Superior temporal gyrus (tissue), 1 donor: Measurements from ENCODE around the gene DIPK1C.
A peak's percentile ranks its signal among the peaks of the same experiment; 100 is the strongest.

ENCODE experiments used
- DNase-seq: peaks from one replicate; pipeline ENCODE4 v3.0.0-alpha.2; 2016; ENCODE audit errors: extremely low spot score

Gene DIPK1C

GRCh38 chr18:74419761-74420160 lies 37.3 kb downstream of the DIPK1C start:
- no peak for DNase-seq

- no peak for DNase-seq
These were observed 39.1 kb downstream of the DIPK1C start for GRCh38 chr18:74418023-74418422.

DNA sequence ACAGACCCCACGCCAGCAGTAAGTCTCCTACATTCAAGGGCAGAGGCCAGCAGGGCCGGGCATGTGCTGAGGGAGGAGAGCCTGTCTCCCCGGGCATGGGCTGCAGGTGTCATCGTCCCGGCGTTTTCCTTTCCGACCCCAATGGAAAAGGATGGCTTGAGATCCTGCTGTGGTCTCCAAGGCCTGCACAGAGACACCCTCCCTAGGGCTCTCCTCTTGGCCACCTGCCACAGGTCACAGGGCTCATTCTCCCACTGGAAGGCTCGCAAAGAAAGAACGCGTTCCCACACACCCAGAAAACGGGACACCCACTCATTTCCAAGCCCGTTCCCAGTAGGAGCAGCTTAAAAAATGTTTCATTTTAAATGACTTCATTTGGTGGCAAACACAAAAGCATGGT lies 41.0 kb downstream of the DIPK1C start:
- no peak for DNase-seq

- DNase-seq: no peak
These were observed 42.1 kb downstream of the DIPK1C start for GRCh38 chr18:74414953-74415515.

DNA sequence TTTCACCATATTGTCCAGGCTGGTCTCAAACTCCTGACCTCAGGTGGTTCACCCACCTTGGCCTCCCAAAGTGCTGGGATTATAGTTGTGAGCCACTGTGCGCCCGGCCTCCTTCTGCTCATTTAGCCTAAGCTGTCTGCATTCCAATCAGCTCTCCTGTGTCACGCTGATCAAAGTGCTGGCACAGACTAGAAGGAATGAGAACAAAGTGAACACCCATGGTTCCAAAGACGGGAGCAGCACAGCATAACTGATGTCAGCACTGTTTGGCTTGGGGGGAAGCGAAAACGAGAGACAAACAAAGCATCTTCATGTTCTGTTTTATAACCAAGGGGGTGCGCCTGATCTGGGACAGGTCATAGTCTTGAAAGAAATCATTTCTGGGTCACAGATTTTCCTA lies 43.3 kb downstream of the DIPK1C start:
- no peak for DNase-seq

DNA sequence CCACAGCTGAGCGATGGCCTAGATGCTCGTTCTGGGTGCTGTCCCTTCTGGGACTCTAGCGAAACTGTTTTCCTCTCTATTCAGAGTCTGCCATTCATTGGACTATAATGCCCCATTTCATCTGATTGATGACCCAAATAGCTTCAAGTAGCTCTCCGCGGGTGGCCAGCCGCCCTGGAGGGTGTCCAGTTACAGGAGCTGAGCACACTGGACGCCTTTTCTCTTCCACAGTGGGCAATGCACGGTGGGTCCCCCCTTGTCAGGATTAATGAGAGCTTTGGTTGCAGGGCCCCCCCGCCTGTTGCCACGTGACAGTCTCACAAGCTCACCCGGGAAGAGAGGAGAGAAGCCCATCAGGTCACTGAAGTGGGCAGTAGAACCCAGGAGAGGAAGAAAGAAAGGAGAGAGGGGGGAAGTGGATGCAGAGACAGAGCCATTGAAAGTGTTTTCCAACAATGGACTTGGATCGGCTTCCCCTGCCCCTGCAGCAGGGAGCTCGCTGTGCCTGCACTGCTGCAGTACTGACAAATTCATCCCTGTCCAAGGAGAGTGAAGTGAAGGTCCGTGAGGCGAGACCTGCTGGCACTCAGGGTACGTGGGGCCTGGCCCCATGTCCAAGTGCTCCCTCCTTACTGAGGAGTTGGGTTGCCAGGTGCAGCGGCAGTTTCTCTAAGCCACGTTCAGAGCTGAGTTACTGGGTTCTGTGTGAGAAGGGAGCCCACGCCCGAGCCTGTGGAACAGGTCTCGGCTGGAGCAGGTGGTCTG lies 44.8 kb downstream of the DIPK1C start:
- DNase-seq: peak; percentile 91

GRCh38 chr18:74411475-74411874 lies 45.6 kb downstream of the DIPK1C start:
- DNase-seq: no peak

DNA sequence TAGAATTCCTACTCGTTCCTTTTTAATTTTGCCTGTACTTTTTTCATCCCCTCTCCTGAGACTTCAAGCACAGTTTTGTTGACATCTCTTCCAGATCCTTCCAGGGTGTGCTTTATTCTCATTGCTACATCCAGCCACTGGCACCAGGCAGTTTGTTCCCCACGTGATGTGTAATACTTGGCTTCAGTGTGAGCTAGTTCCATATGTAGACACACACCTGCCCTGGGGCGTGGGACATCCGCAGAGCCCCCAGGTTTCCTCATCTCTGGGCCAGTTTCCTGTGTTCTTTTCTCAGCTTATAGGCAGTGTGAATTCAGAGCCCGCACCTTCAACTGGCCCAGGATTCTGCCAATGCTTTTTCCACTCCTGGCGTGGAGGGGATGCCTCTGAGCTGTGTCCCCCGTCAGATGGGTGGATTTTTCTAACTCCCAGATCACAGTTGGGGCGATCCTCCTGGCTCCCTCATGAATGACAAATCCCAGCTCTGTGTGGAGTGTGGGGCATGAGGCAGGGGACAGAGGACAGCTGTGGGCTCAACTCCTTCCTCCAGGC lies 46.6 kb downstream of the DIPK1C start:
- no peak for DNase-seq

DNA sequence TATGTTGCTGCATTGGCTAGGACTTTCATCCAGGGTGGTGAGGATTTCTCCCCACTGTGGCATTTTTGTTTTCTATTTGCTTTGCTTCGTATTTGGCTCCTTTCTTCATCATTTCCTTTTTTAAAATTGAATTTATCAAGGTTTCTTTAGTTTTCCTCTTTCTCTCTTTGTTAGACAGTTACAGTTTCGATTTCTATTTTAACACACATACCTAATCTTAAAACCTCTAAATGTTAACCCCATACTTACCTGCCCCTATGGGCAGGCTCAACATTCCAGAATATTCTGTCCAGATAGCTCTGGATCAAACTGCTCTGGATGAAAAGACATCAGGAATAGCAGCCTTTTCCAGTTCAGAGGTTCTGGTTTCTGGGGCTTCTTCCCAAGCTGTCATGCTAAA lies 49.2 kb downstream of the DIPK1C start:
- DNase-seq: no peak

DNA sequence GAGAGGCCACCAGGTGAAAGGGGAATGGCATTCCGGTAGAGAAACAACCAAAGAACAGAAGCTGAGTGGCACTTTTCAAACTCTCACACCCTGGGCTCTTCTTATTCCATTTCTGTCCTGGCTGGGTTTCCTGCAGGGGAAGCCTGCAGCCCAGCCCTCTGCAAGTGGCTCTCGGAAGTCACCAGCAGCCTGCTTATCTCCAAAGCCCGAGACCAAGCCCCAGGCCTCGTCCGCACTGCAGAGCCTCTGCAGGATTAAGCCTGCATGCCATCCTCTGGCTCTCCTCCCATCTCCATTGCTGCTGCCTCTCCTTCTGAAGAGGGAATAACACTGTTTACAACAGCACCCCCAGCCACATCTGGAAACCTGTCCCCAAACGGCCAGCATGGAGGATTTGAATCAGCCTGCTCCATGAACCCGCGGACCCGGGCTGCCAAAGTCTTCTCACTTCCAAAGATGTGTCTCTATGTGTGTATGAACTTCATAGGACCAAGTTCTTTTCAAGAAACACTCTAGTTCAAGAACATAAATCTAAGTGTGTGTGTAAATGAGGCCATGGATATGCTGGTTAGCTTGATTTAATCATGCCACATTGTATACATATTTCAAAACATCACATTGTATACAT lies 54.2 kb downstream of the DIPK1C start:
- DNase-seq: no peak

GRCh38 chr18:74400813-74401212 lies 56.3 kb downstream of the DIPK1C start:
- no peak for DNase-seq

DNA sequence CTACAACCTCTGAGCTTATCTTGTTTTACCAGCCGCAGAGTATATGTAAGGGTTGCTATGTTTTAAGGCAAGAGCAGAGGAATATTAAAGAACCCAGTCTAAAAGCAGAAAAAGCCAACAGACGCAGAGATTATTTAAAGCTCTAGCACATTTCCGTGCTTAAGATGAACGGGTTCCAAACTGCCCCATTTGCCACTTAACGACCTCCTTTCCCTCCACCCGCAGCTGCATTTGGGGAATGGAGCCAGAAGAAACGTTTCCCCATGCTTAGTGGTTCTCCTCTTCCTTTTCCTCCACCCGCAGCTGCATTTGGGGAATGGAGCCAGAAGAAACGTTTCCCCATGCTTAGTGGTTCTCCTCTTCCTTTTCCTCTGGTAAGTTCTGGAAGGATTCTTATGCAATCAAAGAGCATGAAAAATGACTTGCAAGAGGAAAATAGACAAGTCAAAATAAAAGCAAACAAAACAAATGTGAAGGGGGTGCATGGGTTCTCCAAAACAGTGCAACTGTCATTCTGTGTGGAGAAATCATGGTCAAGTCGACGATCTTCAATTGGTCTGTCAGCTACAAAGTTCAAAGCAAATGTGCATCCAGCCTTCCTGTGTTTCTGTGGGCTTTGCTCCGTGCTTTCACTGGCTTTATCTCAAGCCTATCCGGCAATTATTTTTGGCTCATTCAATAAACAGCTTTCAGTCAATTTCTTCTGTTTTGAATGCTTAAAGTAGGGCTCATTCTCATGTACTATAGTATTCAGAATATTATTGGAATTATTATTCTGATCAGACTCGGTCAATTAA lies 57.8 kb downstream of the DIPK1C start:
- no peak for DNase-seq

- no peak for DNase-seq
These were observed 59.5 kb downstream of the DIPK1C start for GRCh38 chr18:74397572-74397971.

DNA sequence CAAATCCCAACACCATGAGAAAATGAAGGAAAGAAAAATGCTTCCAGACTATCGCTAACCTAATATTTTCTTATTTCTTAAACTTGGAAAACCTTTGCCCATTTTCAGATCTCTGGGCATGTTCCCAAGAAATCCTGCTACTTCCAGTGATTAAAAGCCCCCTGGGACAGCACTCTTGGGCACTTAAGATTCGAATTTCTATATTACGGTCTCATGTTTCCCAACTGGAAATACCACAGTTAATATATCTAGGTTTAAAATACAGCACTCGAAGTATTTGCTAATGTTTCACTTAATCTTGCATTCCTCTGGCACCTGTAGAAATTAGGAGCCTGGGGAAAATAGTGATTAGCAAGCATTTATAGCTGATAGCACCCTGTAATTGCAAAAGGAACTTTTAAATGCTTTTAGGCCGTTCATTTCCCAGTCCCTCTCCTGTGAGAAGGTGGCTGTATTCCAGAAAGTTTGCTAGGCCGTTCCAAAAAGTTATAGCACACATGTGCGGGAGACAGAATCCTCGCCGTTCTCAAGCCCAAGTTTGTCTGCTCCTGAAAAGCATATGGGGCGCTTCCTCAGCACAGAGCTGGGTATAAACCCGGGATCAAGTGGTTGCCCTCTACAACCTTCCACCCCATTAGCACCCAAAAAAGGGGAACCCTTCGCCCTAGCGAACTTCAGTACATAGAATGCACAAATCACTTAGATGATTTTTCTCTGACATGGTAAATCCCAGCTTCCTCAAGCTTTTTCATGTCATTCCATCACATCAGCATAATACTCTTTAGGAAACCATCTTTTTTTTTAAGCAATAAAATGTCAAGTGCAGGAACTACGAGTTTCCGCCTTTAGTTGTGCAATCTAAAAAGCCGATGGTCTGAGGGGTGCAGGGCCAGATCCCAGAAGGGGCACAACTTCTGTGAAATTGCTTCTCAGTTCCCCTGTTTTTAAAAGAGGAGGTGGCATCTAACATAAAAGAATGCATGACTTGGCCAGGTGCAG lies 60.6 kb downstream of the DIPK1C start:
- DNase-seq: no peak

DNA sequence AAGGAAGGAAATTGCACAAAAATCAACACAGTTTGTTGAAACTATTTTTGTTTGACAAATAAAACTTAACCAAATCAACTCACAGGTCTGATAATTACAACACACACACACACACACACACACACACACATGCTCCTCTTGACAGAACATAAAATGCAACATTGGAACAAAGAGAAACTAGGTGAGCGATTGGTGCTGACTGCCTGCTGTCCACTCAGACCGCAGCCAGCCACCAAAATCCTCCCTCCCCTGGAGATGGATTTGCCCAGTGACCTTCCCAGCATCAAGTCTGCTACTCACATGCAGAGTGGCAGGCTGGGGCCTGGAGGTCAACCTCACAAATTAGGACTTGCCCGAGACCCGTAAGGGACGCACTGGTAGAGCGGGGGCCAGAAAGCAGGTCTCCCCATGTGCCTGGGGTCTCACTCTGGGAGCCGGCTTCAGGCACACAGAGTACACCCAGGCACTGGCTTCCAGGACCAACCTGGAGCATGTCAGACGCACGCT lies 61.4 kb downstream of the DIPK1C start:
- no peak for DNase-seq

DNA sequence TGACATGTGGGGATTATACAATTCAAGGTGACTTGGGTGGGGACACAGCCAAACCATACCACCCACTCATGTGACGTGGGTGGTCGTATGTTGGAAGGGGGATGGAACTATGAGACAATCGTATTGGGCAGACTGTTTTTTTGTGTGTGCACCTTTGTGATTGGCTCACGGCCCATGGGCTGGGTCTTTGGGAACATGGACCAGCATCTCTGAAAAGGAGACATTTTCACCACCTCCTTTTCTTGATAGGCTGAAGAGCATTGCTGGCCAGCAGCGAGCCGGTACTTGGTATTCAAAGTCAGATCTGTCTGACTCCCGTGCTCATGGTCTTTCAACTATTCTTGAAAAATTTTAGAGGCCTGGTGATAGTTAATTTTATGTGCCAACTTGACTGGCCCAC lies 62.1 kb downstream of the DIPK1C start:
- no peak for DNase-seq

DNA sequence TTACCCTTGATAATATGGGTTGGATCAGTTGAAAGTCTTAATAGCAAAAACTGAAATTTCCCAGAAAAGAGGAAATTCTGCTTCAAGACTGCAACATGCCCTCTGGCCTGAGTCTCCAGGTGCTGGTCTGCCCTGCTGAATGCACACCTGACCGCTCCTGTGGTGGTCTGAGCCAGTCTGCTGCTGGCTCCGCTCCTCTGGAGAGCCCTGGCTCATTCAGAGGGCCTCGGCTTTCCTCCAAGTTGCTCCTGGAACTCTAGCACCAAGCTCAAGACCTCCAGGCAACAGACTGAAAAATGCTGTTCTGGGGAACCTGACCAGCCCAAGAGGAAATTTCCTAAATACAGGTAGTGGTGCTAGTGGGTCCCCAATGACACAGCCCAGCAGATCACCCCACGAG lies 64.8 kb downstream of the DIPK1C start:
- no peak for DNase-seq

DNA sequence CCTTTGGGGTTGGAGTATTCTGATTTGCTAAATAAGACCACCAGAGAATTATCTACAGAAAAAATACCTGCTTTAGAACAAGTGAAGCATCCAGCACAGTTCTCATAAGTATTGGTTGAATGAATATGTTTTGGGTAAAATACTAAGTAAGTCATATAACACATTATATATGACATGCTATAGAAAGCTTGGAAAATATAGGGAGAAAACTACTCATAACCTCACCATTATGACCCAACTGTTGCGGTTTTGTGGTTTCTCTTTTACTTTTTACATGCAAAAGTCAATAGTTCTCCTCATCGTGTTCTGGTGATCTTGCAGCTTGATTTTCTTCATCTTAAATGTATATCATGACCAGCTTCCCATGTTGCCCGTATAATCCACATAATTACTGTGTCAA lies 66.2 kb downstream of the DIPK1C start:
- DNase-seq: no peak

DNA sequence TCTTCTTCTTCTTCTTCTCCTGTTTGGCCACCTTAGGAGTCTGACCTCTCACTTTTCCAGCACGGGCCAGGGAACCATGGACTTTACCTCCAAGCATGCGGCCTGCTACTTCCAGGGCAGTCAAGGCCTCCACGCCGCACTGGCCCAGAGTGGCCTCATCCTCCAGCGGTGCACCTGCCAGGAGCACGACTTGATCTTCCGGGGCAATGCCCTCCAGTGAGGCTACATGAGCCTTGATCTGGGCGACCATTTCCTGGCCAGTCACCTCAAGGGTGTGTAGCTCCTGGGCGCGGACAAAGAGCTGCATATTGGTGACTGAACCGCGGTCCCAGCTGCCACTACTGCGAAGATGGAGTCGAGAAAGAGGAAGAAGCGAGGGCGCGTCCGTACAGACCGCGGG lies 67.1 kb downstream of the DIPK1C start:
- no peak for DNase-seq

- DNase-seq: no peak
These were observed 67.8 kb downstream of the DIPK1C start for GRCh38 chr18:74389171-74389927.
